ENCODE measurements around the gene B3GAT2.

The B3GAT2 gene

DNA sequence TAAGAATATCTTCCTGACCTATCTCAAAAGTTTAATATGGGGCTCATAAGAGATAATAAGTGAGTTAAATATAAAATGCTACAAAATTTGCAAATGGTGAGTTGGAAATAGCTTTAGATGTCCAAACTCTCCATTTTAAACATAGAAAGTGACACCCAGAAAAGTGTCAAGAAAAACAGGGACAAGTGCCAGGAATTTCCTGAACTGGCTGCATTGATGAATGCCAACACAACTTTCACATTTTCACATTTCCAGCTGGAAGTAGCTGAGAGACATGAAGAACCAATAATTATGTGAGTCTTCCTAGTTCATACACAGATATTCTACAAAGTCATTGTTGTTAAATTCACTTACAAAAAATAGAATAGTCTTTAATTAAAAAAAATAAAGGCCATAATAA, 38.6 kb upstream of the B3GAT2 start:
- no peak overlapping the region for H3K27ac ChIP-seq (ENCODE audit: extremely low read depth, low read depth, low read length)
- H3K4me3 ChIP-seq (ENCODE audit: low read depth, low read length) = no peak overlapping the region
- ChIA-PET POLR2A (no interaction called here), CTCF (interaction anchor here (1.2 to 1.7 kb wide), 2 partner anchors 15 to 502 kb away, joined by 4 to 5 read pairs; no protein-coding TSS in a partner anchor)
- no peaks in the 10 kb centered on the region for H3K9me3 ChIP-seq (ENCODE audit: control insufficient read depth, insufficient read depth, low read depth, low read length)
- H3K4me1 ChIP-seq (ENCODE audit: control insufficient read depth, insufficient read depth, low read length) = no peaks in the 10 kb centered on the region
- H3K36me3 ChIP-seq (ENCODE audit: control insufficient read depth in 2 of 2, insufficient read depth in 1 of 2, low read length in 2 of 2) = no peaks in the 10 kb centered on the region
- TF ChIP-seq, protein P1, sequence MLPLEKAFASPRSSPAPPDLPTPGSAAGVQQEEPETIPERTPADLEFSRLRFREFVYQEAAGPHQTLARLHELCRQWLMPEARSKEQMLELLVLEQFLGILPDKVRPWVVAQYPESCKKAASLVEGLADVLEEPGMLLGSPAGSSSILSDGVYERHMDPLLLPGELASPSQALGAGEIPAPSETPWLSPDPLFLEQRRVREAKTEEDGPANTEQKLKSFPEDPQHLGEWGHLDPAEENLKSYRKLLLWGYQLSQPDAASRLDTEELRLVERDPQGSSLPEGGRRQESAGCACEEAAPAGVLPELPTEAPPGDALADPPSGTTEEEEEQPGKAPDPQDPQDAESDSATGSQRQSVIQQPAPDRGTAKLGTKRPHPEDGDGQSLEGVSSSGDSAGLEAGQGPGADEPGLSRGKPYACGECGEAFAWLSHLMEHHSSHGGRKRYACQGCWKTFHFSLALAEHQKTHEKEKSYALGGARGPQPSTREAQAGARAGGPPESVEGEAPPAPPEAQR (tag by site-specific recombination; IDR thresholded peaks at IDR 0.05) = no peak
- no peak for TF ChIP-seq ZBTB21 (tag by site-specific recombination; IDR thresholded peaks at IDR 0.05)
- TF ChIP-seq, protein P2, sequence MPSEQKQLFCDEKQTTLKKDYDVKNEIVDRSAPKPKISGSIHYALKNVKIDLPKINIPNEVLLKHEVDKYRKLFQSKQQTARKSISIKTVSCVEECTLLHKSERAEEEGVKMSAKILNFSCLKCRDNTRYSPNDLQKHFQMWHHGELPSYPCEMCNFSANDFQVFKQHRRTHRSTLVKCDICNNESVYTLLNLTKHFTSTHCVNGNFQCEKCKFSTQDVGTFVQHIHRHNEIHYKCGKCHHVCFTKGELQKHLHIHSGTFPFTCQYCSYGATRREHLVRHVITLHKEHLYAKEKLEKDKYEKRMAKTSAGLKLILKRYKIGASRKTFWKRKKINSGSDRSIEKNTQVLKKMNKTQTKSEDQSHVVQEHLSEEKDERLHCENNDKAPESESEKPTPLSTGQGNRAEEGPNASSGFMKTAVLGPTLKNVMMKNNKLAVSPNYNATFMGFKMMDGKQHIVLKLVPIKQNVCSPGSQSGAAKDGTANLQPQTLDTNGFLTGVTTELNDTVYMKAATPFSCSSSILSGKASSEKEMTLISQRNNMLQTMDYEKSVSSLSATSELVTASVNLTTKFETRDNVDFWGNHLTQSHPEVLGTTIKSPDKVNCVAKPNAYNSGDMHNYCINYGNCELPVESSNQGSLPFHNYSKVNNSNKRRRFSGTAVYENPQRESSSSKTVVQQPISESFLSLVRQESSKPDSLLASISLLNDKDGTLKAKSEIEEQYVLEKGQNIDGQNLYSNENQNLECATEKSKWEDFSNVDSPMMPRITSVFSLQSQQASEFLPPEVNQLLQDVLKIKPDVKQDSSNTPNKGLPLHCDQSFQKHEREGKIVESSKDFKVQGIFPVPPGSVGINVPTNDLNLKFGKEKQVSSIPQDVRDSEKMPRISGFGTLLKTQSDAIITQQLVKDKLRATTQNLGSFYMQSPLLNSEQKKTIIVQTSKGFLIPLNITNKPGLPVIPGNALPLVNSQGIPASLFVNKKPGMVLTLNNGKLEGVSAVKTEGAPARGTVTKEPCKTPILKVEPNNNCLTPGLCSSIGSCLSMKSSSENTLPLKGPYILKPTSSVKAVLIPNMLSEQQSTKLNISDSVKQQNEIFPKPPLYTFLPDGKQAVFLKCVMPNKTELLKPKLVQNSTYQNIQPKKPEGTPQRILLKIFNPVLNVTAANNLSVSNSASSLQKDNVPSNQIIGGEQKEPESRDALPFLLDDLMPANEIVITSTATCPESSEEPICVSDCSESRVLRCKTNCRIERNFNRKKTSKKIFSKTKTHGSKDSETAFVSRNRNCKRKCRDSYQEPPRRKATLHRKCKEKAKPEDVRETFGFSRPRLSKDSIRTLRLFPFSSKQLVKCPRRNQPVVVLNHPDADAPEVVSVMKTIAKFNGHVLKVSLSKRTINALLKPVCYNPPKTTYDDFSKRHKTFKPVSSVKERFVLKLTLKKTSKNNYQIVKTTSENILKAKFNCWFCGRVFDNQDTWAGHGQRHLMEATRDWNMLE (tag by site-specific recombination; conservative IDR thresholded peaks at IDR 0.05; ENCODE audit: low read depth) = no peak
- no peak for TF ChIP-seq ZBTB8A (tag by site-specific recombination; IDR thresholded peaks at IDR 0.05)
- no peak for TF ChIP-seq GLI2 (tag by site-specific recombination; IDR thresholded peaks at IDR 0.05; ENCODE audit: borderline replicate concordance, low read depth)
- TF ChIP-seq ZNF514 (tag by site-specific recombination; IDR thresholded peaks at IDR 0.05) = no peak
- no peak for TF ChIP-seq FEZF1 (tag by site-specific recombination; IDR thresholded peaks at IDR 0.05)
- no peak for TF ChIP-seq ZNF211 (tag by site-specific recombination; IDR thresholded peaks at IDR 0.05; ENCODE audit: low read depth)
- TF ChIP-seq, protein P3, sequence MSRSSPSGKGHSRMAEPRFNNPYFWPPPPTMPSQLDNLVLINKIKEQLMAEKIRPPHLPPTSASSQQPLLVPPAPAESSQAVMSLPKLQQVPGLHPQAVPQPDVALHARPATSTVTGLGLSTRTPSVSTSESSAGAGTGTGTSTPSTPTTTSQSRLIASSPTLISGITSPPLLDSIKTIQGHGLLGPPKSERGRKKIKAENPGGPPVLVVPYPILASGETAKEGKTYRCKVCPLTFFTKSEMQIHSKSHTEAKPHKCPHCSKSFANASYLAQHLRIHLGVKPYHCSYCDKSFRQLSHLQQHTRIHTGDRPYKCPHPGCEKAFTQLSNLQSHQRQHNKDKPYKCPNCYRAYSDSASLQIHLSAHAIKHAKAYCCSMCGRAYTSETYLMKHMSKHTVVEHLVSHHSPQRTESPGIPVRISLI (tag by site-specific recombination; IDR thresholded peaks at IDR 0.05) = no peak
- TF ChIP-seq ZNF132 (tag by site-specific recombination; IDR thresholded peaks at IDR 0.05; ENCODE audit: borderline replicate concordance) = no peak
- TF ChIP-seq ZNF660 (tag by site-specific recombination; IDR thresholded peaks at IDR 0.05) = no peak
- TF ChIP-seq SCRT2 (tag by site-specific recombination; IDR thresholded peaks at IDR 0.05) = no peak
- no peak for TF ChIP-seq KLF8 (tag by site-specific recombination; IDR thresholded peaks at IDR 0.05)
- TF ChIP-seq, protein P4, sequence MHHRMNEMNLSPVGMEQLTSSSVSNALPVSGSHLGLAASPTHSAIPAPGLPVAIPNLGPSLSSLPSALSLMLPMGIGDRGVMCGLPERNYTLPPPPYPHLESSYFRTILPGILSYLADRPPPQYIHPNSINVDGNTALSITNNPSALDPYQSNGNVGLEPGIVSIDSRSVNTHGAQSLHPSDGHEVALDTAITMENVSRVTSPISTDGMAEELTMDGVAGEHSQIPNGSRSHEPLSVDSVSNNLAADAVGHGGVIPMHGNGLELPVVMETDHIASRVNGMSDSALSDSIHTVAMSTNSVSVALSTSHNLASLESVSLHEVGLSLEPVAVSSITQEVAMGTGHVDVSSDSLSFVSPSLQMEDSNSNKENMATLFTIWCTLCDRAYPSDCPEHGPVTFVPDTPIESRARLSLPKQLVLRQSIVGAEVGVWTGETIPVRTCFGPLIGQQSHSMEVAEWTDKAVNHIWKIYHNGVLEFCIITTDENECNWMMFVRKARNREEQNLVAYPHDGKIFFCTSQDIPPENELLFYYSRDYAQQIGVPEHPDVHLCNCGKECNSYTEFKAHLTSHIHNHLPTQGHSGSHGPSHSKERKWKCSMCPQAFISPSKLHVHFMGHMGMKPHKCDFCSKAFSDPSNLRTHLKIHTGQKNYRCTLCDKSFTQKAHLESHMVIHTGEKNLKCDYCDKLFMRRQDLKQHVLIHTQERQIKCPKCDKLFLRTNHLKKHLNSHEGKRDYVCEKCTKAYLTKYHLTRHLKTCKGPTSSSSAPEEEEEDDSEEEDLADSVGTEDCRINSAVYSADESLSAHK (tag by site-specific recombination; IDR thresholded peaks at IDR 0.05) = no peak
- TF ChIP-seq, protein P5, sequence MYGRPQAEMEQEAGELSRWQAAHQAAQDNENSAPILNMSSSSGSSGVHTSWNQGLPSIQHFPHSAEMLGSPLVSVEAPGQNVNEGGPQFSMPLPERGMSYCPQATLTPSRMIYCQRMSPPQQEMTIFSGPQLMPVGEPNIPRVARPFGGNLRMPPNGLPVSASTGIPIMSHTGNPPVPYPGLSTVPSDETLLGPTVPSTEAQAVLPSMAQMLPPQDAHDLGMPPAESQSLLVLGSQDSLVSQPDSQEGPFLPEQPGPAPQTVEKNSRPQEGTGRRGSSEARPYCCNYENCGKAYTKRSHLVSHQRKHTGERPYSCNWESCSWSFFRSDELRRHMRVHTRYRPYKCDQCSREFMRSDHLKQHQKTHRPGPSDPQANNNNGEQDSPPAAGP (tag by site-specific recombination; IDR thresholded peaks at IDR 0.05) = no peak
- TF ChIP-seq ZNF350 (tag by site-specific recombination; IDR thresholded peaks at IDR 0.05) = no peak
- no peak for TF ChIP-seq HOXC10 (CRISPR knock-in tag; IDR thresholded peaks at IDR 0.05)
